Measurements from ENCODE around the gene PHF1.
"Not testable (repeated sequence)": the region's sequence is repeated elsewhere in the genome, so short reads cannot be mapped to it uniquely, and the experiment has no call there.

The PHF1 gene

GRCh38 chr6:33410711-33411631 lies at the start of gene PHF1:
PHF1 (plus strand) TSS chr6:33411014; CDS start chr6:33412264, 1,250 bp downstream.
- DNase-seq (ENCODE audit: low spot score) = no peak
- FAIRE-seq = no peak

GRCh38 chr6:33363486-33363885 lies 47.3 kb upstream of the PHF1 start:
- not testable (repeated sequence) for DNase-seq (ENCODE audit: low spot score); FAIRE-seq

GRCh38 chr6:33364475-33365205 lies 46.2 kb upstream of the PHF1 start:
- not testable (repeated sequence) for DNase-seq (ENCODE audit: low spot score); FAIRE-seq

DNA sequence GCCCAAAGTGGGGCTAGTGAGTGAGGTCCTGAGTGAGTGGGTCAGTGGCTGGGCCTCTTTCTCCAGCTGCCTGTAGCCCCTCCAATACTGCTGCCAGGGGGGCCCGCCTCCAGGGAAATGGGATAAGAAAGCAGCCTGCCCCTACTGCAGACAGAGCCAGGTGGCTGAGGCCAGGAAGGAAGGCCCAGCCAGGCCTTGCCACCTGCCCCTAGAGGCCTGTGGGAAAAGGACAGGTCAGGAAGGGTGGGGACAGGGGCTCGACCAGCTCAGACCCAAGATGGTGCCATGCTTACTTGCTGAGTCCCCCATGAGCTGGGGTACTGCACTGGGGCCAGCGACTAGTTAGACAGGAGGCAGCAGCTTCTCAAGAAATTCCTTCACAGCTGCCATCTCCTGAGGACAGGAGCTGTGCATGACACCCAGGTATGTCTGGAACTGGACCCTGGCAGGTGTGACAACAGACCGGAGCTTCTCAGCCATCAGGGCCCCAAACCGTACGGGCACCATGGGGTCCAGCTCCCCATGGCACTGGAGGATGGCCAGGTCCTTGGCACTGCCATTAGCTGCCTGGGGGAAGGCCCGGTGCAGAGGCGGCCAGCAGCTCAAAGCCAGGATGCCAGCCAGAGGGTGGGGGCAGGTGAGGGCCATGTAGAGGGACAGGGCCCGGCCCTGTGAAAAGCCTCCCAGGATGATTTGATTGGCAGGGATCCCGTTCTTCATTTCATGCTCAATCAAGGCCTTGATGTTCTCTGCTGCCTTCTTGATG lies 45.4 kb upstream of the PHF1 start:
- not testable (repeated sequence) for DNase-seq (ENCODE audit: low spot score); FAIRE-seq

GRCh38 chr6:33367009-33367714 lies 43.7 kb upstream of the PHF1 start:
- no peak for DNase-seq (ENCODE audit: low spot score)
- FAIRE-seq = no peak

GRCh38 chr6:33367715-33368025 lies 43.1 kb upstream of the PHF1 start:
- not testable (repeated sequence) for DNase-seq (ENCODE audit: low spot score); FAIRE-seq

- DNase-seq (ENCODE audit: low spot score); FAIRE-seq: not testable (repeated sequence)
Measured at GRCh38 chr6:33371901-33372300, 38.9 kb upstream of the PHF1 start.

- FAIRE-seq (no peak), DNase-seq (ENCODE audit: low spot score) (no peak)
Measured at GRCh38 chr6:33372526-33373123, 38.2 kb upstream of the PHF1 start.

DNA sequence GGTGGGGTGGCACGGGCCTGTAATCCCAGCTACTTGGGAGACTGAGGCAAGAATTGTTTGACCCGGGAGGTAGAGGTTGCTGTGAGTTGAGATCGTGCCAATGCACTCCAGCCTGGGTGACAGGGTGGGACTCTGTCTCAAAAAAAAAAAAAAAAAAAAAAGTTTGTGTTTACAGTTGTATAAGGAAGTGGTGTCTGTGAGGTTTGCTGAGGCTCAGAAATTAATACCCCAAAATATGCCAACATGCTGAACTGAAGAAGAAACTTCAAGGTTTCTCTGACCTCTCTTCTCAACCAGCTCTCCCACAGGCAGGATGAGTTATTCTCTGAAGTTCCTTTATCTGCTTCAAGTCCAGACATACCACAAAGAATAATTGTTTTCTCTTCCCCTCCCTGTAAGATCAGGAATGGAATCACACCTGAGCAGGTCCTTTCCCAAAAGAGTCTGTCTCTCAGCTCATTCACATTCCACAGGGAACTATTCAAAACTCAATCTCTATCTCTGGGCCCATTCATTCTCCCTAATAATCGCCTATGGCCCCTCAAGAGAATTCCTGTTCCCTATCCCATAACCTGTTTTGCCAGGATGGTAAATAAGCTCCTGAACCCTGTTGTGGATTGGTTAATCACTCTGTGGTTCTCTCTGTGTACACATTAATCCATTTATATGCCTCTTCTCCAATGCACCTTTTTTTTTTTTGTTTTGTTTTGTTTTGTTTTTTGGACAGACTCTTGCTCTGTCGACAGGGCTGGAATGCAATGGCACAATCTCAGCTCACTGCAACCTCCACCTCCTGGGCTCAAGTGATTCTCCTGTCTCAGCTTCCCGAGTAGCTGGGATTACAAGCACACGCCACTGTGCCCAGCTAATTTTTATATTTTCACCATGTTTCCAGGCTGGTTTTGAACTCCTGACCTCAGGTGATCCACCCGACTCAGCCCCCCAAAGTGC lies 36.6 kb upstream of the PHF1 start:
- FAIRE-seq (no peak), DNase-seq (ENCODE audit: low spot score) (no peak)

- DNase-seq (ENCODE audit: low spot score) (no peak), FAIRE-seq (no peak)
Measured at GRCh38 chr6:33375143-33375671, 35.6 kb upstream of the PHF1 start.

DNA sequence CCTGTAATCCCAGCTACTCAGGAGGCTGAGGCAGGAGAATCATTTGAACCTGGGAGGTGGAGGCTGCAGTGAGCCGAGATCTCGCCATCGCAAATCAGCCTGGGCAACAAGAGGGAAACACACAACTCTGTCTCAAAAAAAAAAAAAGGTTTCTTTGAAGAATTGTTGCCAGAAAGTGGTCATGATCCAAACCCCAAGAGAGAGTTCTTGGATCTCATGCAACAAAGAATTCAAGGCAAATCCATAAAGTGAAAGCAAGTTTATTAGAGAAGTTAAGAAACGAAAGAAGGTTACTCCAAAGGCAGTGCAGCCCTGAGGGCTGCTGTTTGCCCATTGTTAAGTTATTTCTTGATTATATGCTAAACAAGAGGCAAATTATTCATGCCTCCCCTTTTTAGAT lies 33.6 kb upstream of the PHF1 start:
- DNase-seq (ENCODE audit: low spot score) (no peak), FAIRE-seq (no peak)

GRCh38 chr6:33379184-33379583 lies 31.6 kb upstream of the PHF1 start:
- FAIRE-seq; DNase-seq (ENCODE audit: low spot score): not testable (repeated sequence)

- DNase-seq (ENCODE audit: low spot score) (no peak), FAIRE-seq (no peak)
Measured at GRCh38 chr6:33380272-33380981, 30.4 kb upstream of the PHF1 start.

- no peak for DNase-seq (ENCODE audit: low spot score)
- FAIRE-seq = no peak
Measured at GRCh38 chr6:33383427-33384185, 27.2 kb upstream of the PHF1 start.

DNA sequence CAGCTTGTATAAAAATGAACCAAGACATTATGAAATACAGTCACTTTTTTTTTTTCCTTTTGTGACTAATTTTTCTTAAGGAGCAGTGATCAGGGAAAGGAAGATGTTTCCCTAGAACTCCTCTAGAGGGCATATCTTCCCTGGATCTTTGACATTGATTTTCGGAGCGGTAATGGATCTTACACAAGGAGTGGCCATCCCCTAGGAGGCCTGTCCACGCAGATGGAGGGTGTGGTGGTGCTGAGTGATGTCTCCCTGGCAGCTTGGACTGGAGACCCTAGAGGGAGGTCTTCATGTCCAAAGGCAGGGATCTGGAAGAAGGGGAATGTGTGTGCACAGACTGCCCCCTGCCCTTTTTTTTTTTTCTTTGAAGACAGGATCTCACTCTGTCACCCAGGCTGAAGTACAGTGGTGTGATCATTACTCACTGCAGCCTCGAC lies 26.2 kb upstream of the PHF1 start:
- DNase-seq (ENCODE audit: low spot score) = peak; percentile 16
- FAIRE-seq = no peak

DNA sequence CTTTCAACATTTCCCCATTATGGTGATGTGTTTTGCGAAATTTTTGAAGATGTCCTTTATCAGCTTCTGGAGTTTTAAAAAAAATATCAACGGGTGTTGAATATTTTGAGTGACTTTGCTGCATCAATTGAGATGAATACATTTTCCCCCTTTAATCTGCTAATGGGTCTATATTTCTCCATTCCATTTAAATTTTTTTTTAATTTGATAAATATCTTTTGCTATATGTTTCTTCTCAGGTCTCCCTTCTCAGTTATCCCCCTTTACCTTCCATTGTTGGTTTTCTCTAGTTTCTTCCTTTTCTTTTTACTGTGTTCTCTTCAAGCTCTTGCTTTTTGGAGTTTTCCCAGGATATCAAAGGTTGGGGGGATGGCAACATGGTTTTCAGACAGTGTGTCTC lies 20.6 kb upstream of the PHF1 start:
- DNase-seq (ENCODE audit: low spot score) (no peak), FAIRE-seq (no peak)

DNA sequence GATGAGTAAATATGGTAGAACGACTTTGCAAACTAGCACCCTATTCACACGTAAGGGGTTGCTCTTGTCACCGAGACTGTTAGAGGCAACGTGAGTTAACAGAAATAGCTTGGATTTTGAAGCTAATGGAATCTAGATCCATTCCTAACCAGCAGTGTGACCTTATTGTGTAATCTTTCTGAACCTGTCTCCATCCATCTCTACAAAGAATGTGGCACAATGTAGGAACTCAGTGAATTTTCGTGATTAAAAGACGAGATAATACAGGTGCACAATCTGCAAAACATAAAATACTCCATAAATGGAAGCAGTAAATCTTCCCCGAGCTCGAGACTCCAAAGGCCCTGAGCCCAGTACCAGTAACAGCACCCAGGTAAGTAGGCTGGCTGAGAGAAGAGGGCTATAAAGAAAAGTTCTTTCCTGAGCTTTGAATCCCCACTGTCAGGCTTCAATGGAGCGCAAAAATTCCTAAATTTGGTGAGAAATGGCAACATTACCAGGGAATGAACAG lies 20.0 kb upstream of the PHF1 start:
- FAIRE-seq = no peak
- DNase-seq (ENCODE audit: low spot score) = no peak

Measured in RCC 7860 (cell line).